HG02678 (cell line): Measurements from ENCODE around the gene MS4A15.

Experiments
- ATAC-seq: cut with Tn5 transposase; IDR thresholded peaks from one replicate; pipeline ENCODE4 v1.9.1; 2021; ENCODE audit warnings: mild to moderate bottlenecking, moderate library complexity; ENCODE audit not compliant: unreplicated experiment

MS4A15 gene

DNA sequence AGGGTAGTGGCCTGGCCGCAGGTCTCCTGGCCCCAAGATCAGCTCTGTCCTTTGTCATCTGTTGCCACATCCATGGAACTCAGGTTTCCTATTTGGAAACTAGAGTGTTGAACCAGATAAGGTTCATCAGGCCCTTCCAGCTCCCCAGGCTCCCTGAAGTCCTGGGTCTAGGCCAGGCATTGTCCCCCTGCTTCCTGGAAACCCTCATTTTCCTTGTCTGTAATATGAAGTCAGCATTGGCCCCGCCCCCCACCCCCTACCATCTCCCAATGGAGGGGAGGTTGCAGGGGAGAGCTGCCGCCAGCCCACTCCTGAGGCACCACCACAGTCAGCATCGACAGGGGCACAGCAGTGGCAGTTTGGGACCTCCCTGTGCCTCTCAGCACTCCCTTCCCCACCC lies 19.5 kb downstream of the MS4A15 start:
- no peak for ATAC-seq

DNA sequence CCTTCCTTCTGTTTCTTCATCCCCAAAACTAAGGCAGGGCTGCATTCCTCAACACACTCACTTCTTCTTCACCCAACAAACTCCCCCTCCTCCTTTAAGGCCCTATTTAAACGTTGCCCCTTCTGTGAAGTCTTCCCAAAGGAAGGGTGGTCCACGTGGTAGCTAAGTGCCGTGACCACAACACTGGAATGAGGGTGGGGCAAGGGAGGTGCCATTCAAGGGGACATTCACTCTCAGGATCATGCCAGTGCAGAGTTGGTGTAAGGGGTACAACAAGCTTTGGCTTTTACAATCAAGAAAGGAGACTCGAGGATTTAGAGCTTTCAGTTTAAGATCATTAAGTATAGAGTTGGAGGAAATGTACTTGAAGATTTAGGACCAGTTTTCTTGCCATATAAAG lies 20.4 kb downstream of the MS4A15 start:
- ATAC-seq, result no peak

DNA sequence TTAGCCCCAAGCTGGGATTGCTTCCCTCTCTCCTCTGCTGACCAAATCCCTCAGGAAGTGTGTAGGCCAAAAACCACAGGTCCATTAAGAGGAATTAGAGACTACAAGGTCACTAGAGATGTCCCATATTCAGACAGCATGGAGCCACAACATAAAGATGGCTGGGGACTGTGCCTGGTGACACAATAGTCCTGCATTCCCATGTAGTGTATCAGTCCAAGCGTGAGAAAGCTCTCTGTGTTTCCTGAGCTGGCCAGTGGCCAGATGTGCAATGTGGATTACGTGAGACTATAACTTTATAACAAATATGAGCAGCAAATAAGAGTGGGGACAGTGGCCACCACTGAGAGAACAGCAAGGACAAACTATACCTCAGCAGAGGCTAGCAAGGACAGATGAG lies 20.9 kb downstream of the MS4A15 start:
- ATAC-seq, result no peak

DNA sequence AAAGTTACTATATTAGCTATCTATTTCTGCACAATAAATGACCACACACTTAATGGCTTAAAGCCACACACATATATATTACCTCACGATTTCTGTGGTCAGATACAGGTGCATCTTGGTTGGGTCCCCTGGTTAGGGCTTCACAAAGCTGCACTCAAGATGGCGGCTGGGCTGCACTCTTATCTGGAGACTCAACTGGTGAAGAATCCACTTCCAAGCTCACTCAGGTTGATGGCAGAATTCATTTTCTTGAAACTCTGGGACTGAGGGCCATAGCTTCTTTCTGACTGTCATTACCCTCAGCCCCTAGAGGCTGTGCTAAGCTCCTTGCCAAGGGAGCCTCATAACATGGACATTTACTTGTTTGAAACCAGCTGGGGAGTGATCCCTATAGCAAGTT lies 23.4 kb downstream of the MS4A15 start:
- no peak for ATAC-seq

DNA sequence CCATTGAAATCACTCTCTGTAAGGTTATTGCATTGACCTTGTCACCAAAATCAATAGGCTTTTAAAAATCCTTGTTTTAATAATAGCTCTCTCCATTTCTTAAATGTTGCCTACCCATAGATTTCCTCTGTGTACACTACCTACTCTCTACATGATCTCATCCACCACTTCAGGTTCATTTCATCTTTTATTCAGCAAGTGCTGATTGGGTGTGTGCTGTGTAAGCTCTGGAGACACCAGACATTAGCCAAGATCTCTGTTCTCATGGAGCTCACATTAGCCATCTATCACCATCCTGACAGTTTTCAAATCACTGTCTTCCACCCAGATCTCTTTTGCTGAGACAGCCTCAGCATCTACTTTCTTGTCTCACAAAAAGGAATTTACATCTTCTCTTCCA lies 24.1 kb downstream of the MS4A15 start:
- ATAC-seq, result no peak

DNA sequence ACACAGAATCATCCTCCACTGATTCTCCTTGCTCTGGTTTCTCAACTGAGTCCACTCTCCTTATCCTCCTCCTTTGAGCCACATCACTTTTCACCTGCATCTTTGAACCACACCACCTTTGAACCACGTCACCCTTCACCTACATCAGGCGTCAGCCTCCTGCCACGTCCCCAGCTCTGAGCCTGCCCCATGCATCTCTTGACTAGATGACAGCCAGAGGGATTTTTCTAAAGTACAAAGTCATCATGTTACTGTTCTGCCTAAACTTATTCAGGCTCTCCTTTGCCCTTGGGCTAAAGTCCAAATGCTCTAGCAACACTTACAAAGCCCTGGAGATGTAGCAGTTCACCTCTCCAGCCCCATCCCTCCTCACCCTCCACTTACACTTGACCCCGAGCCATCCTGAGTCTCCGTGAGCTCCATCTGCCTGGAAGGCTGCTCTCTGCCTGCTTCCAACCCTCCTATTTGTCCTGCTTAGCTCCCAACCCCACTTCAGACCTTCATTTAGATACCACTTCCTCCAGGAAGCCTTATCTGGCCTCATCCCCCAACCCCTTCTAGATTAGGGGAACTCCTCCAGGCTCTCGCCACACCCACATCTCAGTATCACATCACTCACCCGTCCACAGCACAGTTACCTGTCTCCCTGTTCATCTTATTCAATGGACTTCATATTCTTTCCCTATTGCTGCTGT lies 24.8 kb downstream of the MS4A15 start:
- ATAC-seq, result no peak

DNA sequence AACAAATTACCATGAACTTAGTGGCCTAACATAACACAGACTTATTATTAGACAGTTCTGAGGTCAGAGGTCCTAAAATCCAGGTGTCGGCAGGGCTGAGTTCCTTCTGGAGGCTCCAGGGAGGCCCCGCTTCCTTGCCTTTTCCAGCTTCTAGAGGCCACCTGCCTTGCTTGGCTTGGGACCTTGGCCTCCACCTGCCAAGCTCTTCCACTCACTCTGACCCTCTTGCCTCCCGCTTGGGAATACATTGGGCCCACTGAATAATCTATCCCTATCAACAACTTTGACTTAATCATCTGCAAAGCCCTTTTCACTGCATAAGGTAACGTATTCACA lies 25.3 kb downstream of the MS4A15 start:
- no peak for ATAC-seq

DNA sequence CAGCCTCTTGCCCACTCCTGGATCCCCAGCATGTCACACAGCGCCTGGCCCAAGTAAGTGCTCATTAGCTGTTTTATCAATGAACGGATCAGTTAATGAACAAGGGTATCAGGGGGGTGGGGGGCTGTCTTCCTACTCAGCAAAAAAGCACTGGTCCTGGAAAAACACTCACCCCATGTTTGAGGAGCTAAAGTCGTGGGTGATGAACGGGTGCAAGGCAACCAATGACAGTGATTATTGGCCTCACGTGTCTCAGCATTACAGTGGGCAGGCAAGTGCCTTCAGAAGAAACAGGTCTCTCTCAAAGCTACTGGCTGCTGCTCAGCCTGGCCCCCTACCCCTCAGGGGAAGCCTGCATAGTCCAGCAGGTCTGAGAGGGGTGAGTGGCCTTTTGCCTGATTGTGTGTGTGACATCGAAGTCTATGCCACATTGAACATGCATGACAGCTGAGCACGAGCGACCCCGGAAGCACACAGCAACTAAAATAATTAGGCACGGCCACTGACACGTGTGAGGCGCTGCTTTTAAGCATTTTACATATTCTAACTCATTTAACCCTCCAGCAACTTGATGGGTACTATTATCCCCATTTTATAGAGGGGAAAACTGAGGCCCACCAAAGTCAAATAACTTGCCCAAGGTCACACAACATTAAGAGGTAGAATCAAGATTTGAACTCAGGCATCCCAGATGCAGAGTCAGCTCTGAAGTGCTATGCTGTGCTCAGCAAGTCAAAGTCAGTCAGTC lies 25.9 kb downstream of the MS4A15 start:
- ATAC-seq, result no peak

DNA sequence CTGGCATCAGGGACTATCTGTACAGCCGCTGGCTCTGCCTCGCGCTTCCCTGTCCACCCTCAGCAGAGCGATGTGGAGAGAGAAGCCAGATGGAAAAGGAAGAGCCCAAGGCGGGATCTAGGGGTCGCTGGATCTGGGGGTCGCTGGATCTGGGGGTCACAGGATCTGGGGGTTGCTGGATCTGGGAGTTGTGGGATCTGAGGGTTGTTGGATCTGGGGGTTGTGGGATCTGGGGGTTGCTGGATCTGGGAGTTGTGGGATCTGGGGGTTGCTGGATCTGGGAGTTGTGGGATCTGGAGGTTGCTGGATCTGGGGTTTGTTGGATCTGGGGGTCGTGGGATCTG lies 26.4 kb downstream of the MS4A15 start:
- no peak for ATAC-seq

DNA sequence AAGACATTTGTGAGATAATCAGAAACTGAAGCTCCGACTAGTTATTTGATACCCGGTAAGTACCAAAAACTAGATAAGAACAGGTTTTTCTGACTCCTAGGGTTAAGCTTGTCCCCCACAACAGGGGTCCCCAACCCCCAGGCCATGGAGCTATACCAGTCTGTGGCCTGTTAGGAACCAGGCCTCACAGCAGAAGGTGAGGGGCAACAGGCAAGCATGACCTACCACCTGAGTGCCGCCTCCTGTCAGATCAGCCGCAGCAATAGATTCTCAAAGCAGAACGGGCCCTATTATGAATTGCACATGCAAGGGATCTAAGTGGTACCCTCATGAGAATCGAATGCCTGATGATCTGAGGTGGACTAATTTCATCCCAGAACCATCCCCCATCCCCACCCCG lies 27.2 kb downstream of the MS4A15 start:
- no peak for ATAC-seq

DNA sequence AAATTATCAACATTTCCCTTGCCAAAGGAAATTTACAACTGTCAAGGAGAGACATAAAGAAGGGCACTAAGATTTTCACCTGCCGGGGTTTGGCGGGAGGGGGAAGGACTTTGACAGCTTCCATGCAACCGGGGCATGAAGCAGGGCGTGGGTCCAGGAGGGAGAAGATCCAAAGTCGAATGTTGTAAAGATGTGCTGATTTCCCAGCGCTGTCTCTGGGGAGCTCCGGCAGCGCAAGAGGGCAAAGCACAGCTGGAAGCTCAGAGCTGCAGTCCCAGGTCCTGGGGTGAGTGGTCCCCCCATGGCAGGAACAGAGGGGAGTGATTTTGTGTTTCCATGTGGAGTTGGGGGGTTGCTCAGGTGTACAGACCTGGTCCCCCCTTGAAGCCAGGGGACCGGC lies 28.5 kb downstream of the MS4A15 start, which contains the start of gene MS4A10:
Gene MS4A10, plus strand, starts transcription at position 198 of the 400 bp plus-strand sequence. CDS start 5,003 bp downstream, outside the sequence.
- no peak for ATAC-seq

DNA sequence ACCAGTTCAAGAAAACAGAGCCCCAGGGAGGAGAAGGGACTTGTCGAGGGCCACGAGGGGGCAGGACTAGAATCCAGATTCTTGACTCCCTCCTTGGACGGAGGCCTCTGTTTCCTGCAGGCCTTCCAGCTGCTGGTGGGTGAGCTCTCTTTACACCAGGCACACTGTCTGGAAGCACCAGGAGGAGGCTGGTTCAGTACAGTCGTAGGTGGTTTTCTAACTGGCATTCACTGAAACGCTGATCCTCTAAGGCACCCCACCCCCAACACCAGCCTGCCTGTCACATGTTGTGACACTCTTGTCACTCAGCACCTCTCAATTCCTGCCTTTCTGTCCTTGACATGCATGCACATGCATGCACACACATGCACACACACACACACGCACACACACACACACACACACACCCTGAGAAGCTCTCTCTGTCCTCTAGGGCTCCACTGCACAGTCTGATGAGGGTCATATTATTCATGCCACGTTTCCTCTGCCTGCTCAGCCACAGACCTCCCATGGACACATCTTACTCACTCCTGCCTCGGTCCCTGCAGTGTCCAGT lies 29.2 kb downstream of the MS4A15 start:
- no peak for ATAC-seq

DNA sequence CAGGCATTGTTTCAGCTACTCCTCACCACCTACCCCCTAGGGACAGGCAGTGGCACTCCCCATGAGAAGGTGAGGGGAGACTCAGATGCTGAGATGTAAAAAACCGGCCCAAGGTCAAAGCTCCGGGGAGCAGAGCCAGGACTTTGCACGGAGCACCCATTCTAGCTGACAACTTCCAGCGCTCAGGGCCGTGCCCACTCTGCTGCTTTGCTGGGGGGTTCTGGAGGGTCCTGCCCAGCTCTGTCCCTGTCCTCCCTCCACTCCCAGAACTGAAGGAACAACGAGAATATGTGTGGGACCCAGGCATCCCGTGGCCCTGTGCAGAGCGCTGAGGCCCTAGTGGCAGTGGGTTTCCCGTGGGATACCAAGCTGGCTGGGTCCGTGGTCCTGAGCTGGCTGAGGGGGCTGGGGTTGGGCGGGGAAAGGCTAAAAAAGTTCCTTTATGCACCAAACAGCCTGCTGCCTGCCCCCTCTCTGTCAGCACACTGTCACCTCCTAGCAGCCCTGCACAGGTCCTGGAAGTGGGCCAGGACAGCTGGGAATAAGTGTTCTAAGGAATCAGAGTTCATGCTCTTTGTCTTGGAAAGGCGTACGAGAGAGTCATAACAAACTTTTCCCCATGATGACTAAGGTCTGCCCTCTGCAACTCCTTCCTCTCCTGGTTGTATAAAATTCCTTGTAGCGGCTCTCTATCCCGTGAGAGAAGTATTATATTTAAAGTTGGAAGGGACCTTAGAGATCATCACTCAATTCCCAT lies 30.3 kb downstream of the MS4A15 start:
- ATAC-seq, result no peak

DNA sequence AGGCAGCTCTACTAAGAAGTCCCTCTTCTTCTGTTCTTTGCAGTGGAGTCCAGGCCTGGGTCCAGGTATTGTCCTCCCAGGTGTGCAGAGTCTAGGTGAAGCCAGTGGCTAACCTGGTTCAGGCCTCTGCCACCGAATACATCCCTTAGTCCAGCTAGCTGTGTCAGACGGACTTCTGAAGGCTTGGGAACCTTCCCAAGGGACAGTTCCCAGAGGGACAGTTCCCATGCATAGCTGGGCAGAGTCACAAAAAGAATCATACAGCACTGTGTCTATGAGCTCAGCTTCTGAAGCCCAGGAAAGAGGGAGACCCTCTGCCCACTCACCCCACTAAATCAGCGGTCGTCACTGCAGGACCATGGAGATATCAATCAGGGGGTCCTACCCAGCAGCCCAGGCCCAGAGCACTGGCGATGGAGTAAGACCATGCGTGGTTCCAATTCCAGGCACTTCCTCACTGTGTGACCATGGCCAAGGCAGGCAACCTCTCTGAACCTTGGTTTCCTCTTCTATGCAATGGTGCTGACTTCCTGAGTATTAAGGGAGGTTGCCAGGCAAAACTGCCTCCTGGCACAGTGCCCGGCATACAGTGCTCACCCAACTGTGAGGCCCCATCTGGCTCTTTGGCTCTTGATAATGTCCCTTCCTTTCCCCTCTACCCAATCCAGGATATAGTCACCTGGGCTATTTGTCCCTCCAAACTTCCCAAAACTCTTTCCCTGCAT lies 31.9 kb downstream of the MS4A15 start:
- no peak for ATAC-seq

DNA sequence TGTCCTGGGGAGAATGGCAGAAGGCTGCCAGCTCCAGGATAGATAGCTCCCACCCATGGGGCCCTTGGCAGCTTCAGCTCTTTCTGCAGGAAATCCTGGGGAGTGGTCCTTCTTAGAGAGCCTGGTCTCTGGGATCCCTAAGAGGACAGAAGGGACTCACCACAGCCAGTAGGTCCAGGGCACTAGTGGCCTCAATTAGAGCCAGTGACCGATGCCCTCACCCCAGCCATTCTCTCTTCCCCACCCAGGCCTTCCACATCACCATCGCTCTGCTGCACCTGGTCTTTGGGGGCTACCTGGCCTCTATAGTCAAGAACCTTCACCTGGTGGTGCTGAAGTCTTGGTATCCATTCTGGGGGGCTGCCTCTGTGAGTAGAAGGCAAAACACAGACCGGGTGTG lies 34.1 kb downstream of the MS4A15 start:
- no peak for ATAC-seq

DNA sequence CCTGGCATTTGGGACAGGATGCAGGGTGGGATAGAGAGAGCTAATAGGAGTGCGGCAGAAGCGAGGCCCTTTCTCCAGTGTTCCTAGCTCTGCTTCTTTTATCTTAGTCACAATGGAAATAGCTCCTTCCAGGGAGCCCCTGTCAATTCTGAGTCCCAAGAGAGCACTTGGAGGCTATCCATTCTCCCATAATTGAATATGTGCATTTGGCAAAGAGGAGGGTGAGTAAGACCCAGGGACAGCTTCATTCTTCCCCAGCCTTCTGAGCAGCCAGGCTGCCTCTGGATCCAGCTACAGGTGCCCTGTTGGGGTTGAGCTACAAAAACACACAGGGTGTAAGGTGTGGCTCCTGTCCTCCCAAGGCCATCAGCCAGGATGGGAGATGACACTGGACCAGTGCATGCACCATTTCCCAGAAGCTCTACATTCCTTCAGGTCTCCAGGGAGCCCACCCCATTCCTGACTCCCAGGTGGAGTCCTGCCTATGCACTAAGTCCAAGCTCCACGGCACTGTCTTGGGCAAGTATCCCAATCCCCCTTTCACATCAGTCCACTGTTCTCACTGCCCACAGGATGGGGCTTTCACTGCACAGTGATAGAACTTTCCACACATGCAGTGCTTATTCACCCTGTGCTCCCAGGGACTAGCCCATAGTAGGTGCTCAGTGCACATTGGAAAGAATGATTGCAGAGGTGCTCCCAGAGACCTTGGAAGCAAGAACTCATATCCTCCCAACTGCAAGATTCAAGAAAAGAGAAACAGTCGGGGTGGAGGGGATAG lies 34.7 kb downstream of the MS4A15 start:
- no peak for ATAC-seq

DNA sequence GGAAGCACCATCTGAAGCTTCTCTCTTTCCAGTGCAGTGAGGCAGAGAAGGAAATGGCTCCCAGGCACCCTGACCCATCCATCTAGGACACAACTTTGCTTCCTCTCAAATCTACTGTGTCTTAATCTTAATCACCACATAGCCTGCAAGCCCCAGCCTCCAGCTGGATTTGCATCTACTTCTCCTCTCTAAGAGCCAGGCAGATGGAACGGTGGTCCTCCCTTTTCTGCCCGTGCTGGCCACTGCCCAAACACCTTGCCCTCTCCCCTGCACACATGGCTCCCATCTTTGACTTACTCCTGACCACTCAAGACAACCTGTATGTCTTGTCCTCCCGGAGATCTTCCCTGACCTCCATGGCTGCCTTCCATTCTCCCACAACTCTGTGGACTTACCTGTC lies 35.9 kb downstream of the MS4A15 start:
- ATAC-seq, result no peak

DNA sequence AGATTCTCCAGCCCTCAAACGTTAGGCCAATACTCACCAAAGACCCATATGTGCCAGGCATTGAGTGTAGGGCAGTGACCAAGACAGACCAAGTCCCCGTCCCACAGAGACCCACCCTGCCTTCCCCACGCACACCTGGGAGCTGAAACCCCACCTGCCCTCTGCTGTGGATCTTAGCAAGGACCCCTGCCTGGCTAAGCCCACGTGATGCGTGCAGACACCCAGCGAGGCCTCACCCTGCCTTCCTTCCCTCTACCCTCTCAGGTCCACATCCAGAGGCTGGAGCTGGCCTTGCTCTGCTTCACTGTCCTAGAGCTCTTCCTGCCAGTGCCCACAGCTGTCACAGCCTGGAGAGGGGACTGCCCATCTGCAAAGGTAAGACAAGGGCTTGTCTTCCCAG lies 38.6 kb downstream of the MS4A15 start:
- ATAC-seq, result no peak

DNA sequence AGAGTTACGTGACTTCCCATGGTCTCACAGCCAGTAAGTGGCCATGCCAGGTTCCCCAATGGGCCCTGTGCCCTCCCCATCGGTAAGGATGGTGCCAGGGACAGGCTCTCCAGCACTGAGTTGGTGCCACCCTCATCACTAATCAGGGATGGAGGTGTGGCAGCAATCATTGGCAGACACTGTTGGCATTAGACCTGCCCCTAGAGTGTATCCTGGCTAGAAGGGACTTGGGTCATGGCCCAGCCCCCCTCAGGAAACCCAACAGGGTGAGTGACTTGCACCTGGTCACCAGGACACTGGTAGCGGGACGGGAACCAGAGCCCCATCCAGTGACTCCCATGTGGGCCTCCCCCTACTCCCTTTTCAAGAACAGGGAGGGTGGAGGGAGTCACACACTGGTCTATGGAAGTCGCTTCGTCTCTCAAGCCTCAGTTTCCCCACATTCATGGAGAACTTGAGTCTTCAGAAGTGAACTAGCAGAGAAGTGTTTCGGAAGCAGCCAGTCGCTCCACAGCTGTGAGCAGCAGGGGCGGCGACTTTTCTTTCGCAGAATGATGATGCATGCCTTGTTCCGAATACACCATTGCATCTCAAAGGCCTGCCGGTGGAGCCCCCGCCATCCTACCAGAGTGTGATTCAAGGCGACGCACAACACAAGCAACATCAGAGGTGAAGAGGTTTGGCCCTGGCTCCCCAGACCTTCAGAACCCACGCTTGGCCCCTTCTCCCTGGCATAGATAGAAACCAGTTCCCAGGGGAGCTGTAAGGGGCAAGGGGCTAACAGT lies 41.4 kb downstream of the MS4A15 start:
- no peak for ATAC-seq

DNA sequence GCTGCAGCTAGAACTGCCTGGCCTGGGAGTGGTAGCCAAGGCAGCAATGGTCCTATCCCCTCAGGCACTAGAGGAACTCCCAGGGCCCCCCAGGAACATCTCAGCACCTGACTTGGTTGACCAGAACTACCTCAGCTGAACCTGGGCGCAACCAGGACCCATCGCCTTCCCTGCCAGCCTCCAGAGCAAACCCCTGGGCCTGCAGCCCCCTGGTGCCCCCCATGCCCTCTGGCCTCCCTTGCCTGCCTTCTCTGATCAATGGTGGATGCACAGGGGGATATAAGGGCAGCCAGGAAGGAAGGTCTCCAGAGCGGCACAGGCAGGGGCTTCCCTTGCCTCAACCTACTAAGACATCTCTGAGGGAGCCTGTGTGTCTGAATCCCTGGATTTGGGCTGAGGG lies 42.0 kb downstream of the MS4A15 start:
- ATAC-seq, result no peak
